B cell (primary cell): ENCODE measurements around the gene CLECL1. TPM values are rescaled to one million over a fixed set of nuclear protein-coding genes. Genes with fewer than 3 reads are reported as not detected.
A peak's percentile ranks its signal among the peaks of the same experiment; 100 is the strongest.

Experiments
- ATAC-seq: fragments of 200-7000 bp; cut with Tn5 transposase; one replicate; pipeline ENCODE4 v1.10.0; 2021; ENCODE audit warnings: low read depth, mild to moderate bottlenecking, moderate number of reproducible peaks, moderate library complexity
- CTCF ChIA-PET: fragments of 350-600 bp; sonication (Branson Sonifier 250); formaldehyde crosslinking; loops from one replicate; lab custom pipeline; 2021; ENCODE audit warnings: antibody characterized with exemption, inconsistent platforms; lab: Charles Lee
- POLR2A ChIA-PET: fragments of 350-600 bp; sonication (Branson Sonifier 250); formaldehyde crosslinking; loops from one replicate; lab custom pipeline; 2021; ENCODE audit warnings: antibody characterized with exemption; lab: Charles Lee
- DNase-seq: peaks from one replicate; pipeline ENCODE4 v3.0.0; 2013
- H2AFZ ChIP-seq: 2 replicates; pipeline ENCODE4 v1.6.1; 2012; ENCODE audit warnings: mild to moderate bottlenecking, low read depth, low read length; ENCODE audit not compliant: insufficient read depth, poor library complexity, severe bottlenecking
- H3K27ac ChIP-seq, 2 donors: 1 replicate in 1 of 2; 2 replicates in 1 of 2; pipeline ENCODE4 v1.5.1; 2012 to 2013; ENCODE audit warnings: low read length in 2 of 2, mild to moderate bottlenecking in 2 of 2, moderate library complexity in 1 of 2
- H3K27me3 ChIP-seq, 4 experiments: fragments of 200-600 bp in 1 of 4; sonication (generic) in 1 of 4; replicated peaks in 1 of 4; 1 replicate in 2 of 4; 2 replicates in 2 of 4; pipeline versions ENCODE4 v1.6.1 to v1.7.0; 2013 to 2016; ENCODE audit warnings: low read length in 3 of 4, mild to moderate bottlenecking in 2 of 4, mixed read lengths in 1 of 4, moderate library complexity in 1 of 4; ENCODE audit not compliant: insufficient read depth in 4 of 4, control insufficient read depth in 3 of 4; ENCODE audit errors: control extremely low read depth in 1 of 4
- H3K36me3 ChIP-seq, 2 experiments: replicated peaks in 1 of 2; 1 replicate in 1 of 2; 2 replicates in 1 of 2; pipeline versions ENCODE4 v1.6.1 to v1.7.1; 2013; ENCODE audit warnings: low read length in 1 of 2; ENCODE audit not compliant: insufficient read depth in 2 of 2, control insufficient read depth in 1 of 2; ENCODE audit errors: control extremely low read depth in 1 of 2, extremely low read depth in 1 of 2
- H3K4me1 ChIP-seq, 2 donors: fragments of 200-600 bp in 1 of 2; sonication (generic) in 1 of 2; 1 replicate in 1 of 2; 2 replicates in 1 of 2; pipeline versions ENCODE4 v1.5.1 to v1.6.1; 2013 to 2017; ENCODE audit warnings: low read length in 2 of 2; ENCODE audit not compliant: control insufficient read depth in 2 of 2, insufficient read depth in 2 of 2
- H3K4me2 ChIP-seq: replicated peaks from 2 replicates; pipeline ENCODE3; 2012; ENCODE audit warnings: mild to moderate bottlenecking, low read depth, low read length; ENCODE audit not compliant: poor library complexity, severe bottlenecking
- H3K4me3 ChIP-seq, 5 experiments: fragments of 200-600 bp in 1 of 5; sonication (generic) in 1 of 5; 1 replicate in 3 of 5; 2 replicates in 2 of 5; pipeline versions ENCODE4 v1.5.1 to v1.7.0; 2011 to 2016; ENCODE audit warnings: low read length in 4 of 5, mild to moderate bottlenecking in 4 of 5, low read depth in 2 of 5, control low read depth in 1 of 5, moderate library complexity in 1 of 5; ENCODE audit not compliant: insufficient read depth in 1 of 5; ENCODE audit errors: control extremely low read depth in 1 of 5, extremely low read depth in 1 of 5
- H3K79me2 ChIP-seq: fragments of 200-600 bp; sonication (generic); one replicate; pipeline ENCODE4 v1.6.0; 2016; ENCODE audit warnings: low read length; ENCODE audit not compliant: control insufficient read depth, insufficient read depth
- H3K9ac ChIP-seq: fragments of 200-600 bp; sonication (generic); 2 replicates; pipeline ENCODE4 v1.6.1; 2017; ENCODE audit warnings: mild to moderate bottlenecking, low read length, moderate library complexity
- H3K9me3 ChIP-seq, 3 donors: one replicate each; pipeline versions ENCODE4 v1.6.1 to v1.7.1; 2013; ENCODE audit warnings: low read length in 2 of 3; ENCODE audit not compliant: control insufficient read depth in 2 of 3, insufficient read depth in 1 of 3; ENCODE audit errors: control extremely low read depth in 1 of 3
- H4K20me1 ChIP-seq: 2 replicates; pipeline ENCODE4 v1.6.0; 2012; ENCODE audit warnings: mild to moderate bottlenecking, low read length; ENCODE audit not compliant: insufficient read depth, control insufficient read depth, poor library complexity, severe bottlenecking
- H3K27ac Mint-ChIP-seq: one replicate; pipeline ENCODE4 v1.8.0; 2021; ENCODE audit warnings: mixed read lengths
- H3K27me3 Mint-ChIP-seq: one replicate; pipeline ENCODE4 v1.8.0; 2021; ENCODE audit warnings: mixed read lengths
- H3K4me1 Mint-ChIP-seq: one replicate; pipeline ENCODE4 v1.8.0; 2021; ENCODE audit warnings: mixed read lengths
- H3K4me3 Mint-ChIP-seq: one replicate; pipeline ENCODE4 v1.8.0; 2021; ENCODE audit warnings: mixed read lengths
- H3K9me3 Mint-ChIP-seq: one replicate; pipeline ENCODE4 v1.8.0; 2022; ENCODE audit warnings: mixed read lengths; ENCODE audit not compliant: insufficient read depth
- EZH2 ChIP-seq: IDR thresholded peaks from 2 replicates; pipeline ENCODE4 v1.6.1; 2012; ENCODE audit warnings: borderline replicate concordance, low read depth, mild to moderate bottlenecking, moderate library complexity, low read length; ENCODE audit not compliant: insufficient read depth, poor library complexity, severe bottlenecking
- WGBS: methylation state at CpG from one replicate; pipeline ENCODE4 v1.1.5; 2013; ENCODE audit warnings: missing lambda C conversion rate; ENCODE audit not compliant: insufficient coverage; 5-methylcytosine and 5-hydroxymethylcytosine counted together
- intact Hi-C: fragments of 100-400 bp; cut with micrococcal nuclease; formaldehyde crosslinking; loops from one replicate; pipeline ENCODE4 v1.10.0; 2022
- polyA plus RNA-seq: library from polyadenylated mRNA; depleted of rRNA; stranded (reverse); fragments of >200 nt; gene quantifications from 2 replicates; pipeline ENCODE4 v1.2.3, GENCODE V29; 2012
- total RNA-seq, 2 donors: library from RNA; stranded (reverse); fragments of 120-200 nt in 1 of 2; gene quantifications; 1 replicate in 1 of 2; 2 replicates in 1 of 2; pipeline versions ENCODE4 v1.2.3 to v1.2.4, GENCODE V29; 2013 to 2022
- TF ChIP-seq, protein P1 (sequence below): fragments of 200-600 bp; IDR thresholded peaks from one replicate; pipeline ENCODE4 v1.8.0; 2022; ENCODE audit warnings: antibody characterized with exemption, mild to moderate bottlenecking

CLECL1 gene
- total and polyA plus RNA-seq, 2 donors (not counting 1 experiment from before 2014, with no cell fraction given): 30.7 to 51.4 TPM

DNA sequence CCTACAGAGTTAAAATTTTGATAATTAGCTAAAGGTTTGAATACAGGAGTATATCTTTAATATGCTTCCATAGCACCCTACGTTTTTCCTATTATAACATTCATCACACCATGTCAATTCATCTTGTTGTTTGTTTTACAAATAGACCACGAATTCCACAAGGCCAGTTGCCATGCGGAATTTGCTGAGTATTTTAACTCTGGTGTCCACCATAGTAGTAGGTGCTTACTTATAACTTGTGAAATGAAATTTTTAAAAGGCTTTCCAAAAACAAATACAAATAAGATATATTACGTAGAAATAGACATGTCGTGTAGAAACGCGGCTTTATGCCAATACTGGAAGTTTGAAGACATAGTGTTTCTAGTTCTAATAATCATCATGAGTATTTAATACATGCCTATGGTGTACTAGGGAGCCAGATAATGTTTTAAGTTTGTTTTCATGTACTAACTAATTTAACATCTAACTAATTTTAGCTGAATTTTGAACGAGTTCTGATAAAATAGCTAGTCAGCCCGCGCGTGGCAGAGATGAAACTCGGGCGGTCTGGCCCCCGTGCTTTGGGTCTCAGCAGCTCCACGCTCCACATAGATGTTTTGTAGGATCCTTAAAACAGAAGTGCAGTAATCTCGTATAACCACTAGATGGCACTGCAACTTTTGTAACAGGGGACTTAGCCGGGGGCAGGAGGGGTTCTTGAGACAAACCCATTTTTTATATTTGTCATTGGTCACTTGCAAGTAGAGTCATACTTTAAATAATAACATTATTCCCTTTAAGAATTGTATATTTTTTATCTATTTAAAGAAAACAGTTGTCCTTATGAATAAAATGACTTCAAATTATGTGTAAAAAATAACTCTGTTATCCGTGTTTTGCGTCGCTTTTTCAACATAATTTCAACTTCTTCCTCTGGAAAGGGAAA lies 17.6 kb upstream of the CLECL1 start:
- Mint-ChIP-seq H3K4me3 (peak overlapping the region; percentile 20), H3K9me3 (no peaks in the 10 kb centered on the region), H3K27me3 (no peaks in the 10 kb centered on the region), H3K4me1 (peaks cover 30% of the 10 kb centered on the region), H3K27ac (no peak overlapping the region)
- no peak overlapping the region for H3K4me3 ChIP-seq
- intact Hi-C loops: loop anchor here (1.0 to 5.0 kb wide), 5 partner anchors 8 to 390 kb away; no protein-coding TSS in a partner anchor
- H3K9ac ChIP-seq: no peak overlapping the region
- ChIA-PET POLR2A (interaction anchor here (0.7 to 1.9 kb wide), 4 partner anchors 9 to 47 kb away, joined by 3 to 6 read pairs (median 4); partner anchors contain the start of genes CD69 and CLECL1), CTCF (interaction anchor here (0.7 to 21.1 kb wide), 70 partner anchors 8 to 441 kb away, joined by 3 to 629 read pairs (median 6); partner anchors contain the start of genes CD69, CLEC12B, CLEC2A and CLEC2B)
- peaks cover 7 to 13% of the 10 kb centered on the region in 2 donors for H3K4me1 ChIP-seq
- ATAC-seq (peak; percentile 84), DNase-seq (peak; percentile 86)
- H4K20me1 ChIP-seq: peaks cover 12% of the 10 kb centered on the region
- no peak overlapping the region for H3K27ac ChIP-seq
- peaks cover 16 to 32% of the 10 kb centered on the region in 2 experiments for H3K36me3 ChIP-seq
- H3K27me3 ChIP-seq: no peaks in the 10 kb centered on the region
- TF ChIP-seq, protein P1, sequence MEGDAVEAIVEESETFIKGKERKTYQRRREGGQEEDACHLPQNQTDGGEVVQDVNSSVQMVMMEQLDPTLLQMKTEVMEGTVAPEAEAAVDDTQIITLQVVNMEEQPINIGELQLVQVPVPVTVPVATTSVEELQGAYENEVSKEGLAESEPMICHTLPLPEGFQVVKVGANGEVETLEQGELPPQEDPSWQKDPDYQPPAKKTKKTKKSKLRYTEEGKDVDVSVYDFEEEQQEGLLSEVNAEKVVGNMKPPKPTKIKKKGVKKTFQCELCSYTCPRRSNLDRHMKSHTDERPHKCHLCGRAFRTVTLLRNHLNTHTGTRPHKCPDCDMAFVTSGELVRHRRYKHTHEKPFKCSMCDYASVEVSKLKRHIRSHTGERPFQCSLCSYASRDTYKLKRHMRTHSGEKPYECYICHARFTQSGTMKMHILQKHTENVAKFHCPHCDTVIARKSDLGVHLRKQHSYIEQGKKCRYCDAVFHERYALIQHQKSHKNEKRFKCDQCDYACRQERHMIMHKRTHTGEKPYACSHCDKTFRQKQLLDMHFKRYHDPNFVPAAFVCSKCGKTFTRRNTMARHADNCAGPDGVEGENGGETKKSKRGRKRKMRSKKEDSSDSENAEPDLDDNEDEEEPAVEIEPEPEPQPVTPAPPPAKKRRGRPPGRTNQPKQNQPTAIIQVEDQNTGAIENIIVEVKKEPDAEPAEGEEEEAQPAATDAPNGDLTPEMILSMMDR: peak; percentile 91
- no peak for TF ChIP-seq EZH2
- peak overlapping the region; percentile 61 for H3K4me2 ChIP-seq
- no peaks in the 10 kb centered on the region for H3K9me3 ChIP-seq
- no peak overlapping the region for H2AFZ ChIP-seq
- WGBS: 2% methylated on average over 9 of the region's 20 CpGs
- peaks cover 31% of the 10 kb centered on the region for H3K79me2 ChIP-seq
